GM19467 (cell line): ENCODE data around the gene CEP112.

Experiments used
- ATAC-seq: cut with Tn5 transposase; IDR thresholded peaks from one replicate; pipeline ENCODE4 v1.9.1; 2021; ENCODE audit warnings: mild to moderate bottlenecking, moderate library complexity; ENCODE audit not compliant: unreplicated experiment

Gene CEP112

GRCh38 chr17:66191593-66192377 lies at the start of gene CEP112:
TSS of gene CEP112 (minus strand) at chr17:66192133.
- peak; percentile 63 for ATAC-seq

- ATAC-seq, result no peak
Measured at GRCh38 chr17:66240630-66241029, 48.7 kb upstream of the CEP112 start.

GRCh38 chr17:66240013-66240412 lies 48.1 kb upstream of the CEP112 start:
- ATAC-seq, result no peak

- ATAC-seq, result no peak
Measured at GRCh38 chr17:66235377-66235994, 43.6 kb upstream of the CEP112 start.

GRCh38 chr17:66234611-66235010 lies 42.7 kb upstream of the CEP112 start:
- no peak for ATAC-seq

- ATAC-seq, result no peak
Measured at GRCh38 chr17:66233023-66233753, 41.3 kb upstream of the CEP112 start.

- no peak for ATAC-seq
Measured at GRCh38 chr17:66230922-66231591, 39.1 kb upstream of the CEP112 start.

- ATAC-seq, result no peak
Measured at GRCh38 chr17:66229783-66230538, 38.0 kb upstream of the CEP112 start.

- ATAC-seq, result no peak
Measured at GRCh38 chr17:66228887-66229782, 37.2 kb upstream of the CEP112 start, which contains the start of gene APOH. TSS of gene APOH (minus strand) at chr17:66229415. CDS start at chr17:66229379, 36 bp downstream.

GRCh38 chr17:66227212-66228045 lies 35.5 kb upstream of the CEP112 start:
- no peak for ATAC-seq

- ATAC-seq, result no peak
Measured at GRCh38 chr17:66222798-66223350, 30.9 kb upstream of the CEP112 start.

GRCh38 chr17:66221755-66222530 lies 30.0 kb upstream of the CEP112 start:
- no peak for ATAC-seq

- ATAC-seq, result no peak
Measured at GRCh38 chr17:66221343-66221742, 29.4 kb upstream of the CEP112 start.

- ATAC-seq, result no peak
Measured at GRCh38 chr17:66220079-66220835, 28.3 kb upstream of the CEP112 start.

- no peak for ATAC-seq
Measured at GRCh38 chr17:66215529-66215911, 23.6 kb upstream of the CEP112 start.

GRCh38 chr17:66214884-66215528 lies 23.1 kb upstream of the CEP112 start:
- no peak for ATAC-seq
